GM12878 (cell line): ENCODE data around the gene SCMH1.

Source experiments
- ATF3 ChIP-seq: IDR thresholded peaks from 2 replicates; pipeline ENCODE4 v1.6.1; 2011; ENCODE audit warnings: low read depth, mild to moderate bottlenecking, low read length, moderate library complexity, borderline replicate concordance; ENCODE audit errors: extremely low read depth
- CREB1 ChIP-seq: IDR thresholded peaks from 2 replicates; pipeline ENCODE4 v1.6.1; 2012; ENCODE audit warnings: low read depth, mild to moderate bottlenecking, inconsistent platforms
- IRF5 ChIP-seq: fragments of 450-650 bp; IDR thresholded peaks from 2 replicates; pipeline ENCODE4 v1.6.1; 2017; ENCODE audit warnings: borderline replicate concordance
- JUNB ChIP-seq: IDR thresholded peaks from 2 replicates; pipeline ENCODE4 v1.6.1; 2016; ENCODE audit warnings: antibody characterized with exemption, mild to moderate bottlenecking
- KDM1A ChIP-seq: fragments of 200-600 bp; sonication (generic); IDR thresholded peaks from 2 replicates; pipeline ENCODE4 v1.6.1; 2016; ENCODE audit warnings: borderline replicate concordance
- NFYB ChIP-seq: IDR thresholded peaks from 2 replicates; pipeline ENCODE4 v1.6.1; 2011; ENCODE audit warnings: low read depth, mild to moderate bottlenecking, low read length, improper control_type of control experiment, moderate library complexity; ENCODE audit not compliant: insufficient read depth
- POLR2A ChIP-seq: IDR thresholded peaks from 2 replicates; pipeline ENCODE4 v1.6.1; 2011; ENCODE audit warnings: low read depth, mild to moderate bottlenecking, low read length
- SMAD1 ChIP-seq: fragments of 450-650 bp; IDR thresholded peaks from 2 replicates; pipeline ENCODE4 v1.6.1; 2018; ENCODE audit warnings: mild to moderate bottlenecking, low read depth; ENCODE audit not compliant: partially characterized antibody
- TCF7 ChIP-seq: IDR thresholded peaks from 2 replicates; pipeline ENCODE4 v1.6.1; 2014; ENCODE audit warnings: antibody characterized with exemption, borderline replicate concordance
- YY1 ChIP-seq: IDR thresholded peaks from 2 replicates; pipeline ENCODE4 v1.6.1; 2011; ENCODE audit warnings: low read depth, mild to moderate bottlenecking, low read length
- TF ChIP-seq, protein P1 (sequence below), 3 experiments: IDR thresholded peaks in 2 of 3; conservative IDR thresholded peaks in 1 of 3; 2 replicates each; pipeline ENCODE4 v1.5.1; 2011; ENCODE audit warnings: low read depth in 3 of 3, low read length in 3 of 3, mild to moderate bottlenecking in 3 of 3, control low read depth in 2 of 3, moderate library complexity in 2 of 3, inconsistent platforms in 1 of 3, mixed read lengths in 1 of 3; ENCODE audit not compliant: control insufficient read depth in 2 of 3, insufficient read depth in 1 of 3; ENCODE audit errors: extremely low read depth in 1 of 3

- TF ChIP-seq JUNB (no peak), TCF7 (no peak), NFYB (no peak), POLR2A (no peak), YY1 (peak; percentile 47; the same call in 1 of the 2 replicates), CREB1 (no peak), IRF5 (no peak), ATF3 (no peak), KDM1A (no peak), SMAD1 (no peak)
- TF ChIP-seq, protein P1, sequence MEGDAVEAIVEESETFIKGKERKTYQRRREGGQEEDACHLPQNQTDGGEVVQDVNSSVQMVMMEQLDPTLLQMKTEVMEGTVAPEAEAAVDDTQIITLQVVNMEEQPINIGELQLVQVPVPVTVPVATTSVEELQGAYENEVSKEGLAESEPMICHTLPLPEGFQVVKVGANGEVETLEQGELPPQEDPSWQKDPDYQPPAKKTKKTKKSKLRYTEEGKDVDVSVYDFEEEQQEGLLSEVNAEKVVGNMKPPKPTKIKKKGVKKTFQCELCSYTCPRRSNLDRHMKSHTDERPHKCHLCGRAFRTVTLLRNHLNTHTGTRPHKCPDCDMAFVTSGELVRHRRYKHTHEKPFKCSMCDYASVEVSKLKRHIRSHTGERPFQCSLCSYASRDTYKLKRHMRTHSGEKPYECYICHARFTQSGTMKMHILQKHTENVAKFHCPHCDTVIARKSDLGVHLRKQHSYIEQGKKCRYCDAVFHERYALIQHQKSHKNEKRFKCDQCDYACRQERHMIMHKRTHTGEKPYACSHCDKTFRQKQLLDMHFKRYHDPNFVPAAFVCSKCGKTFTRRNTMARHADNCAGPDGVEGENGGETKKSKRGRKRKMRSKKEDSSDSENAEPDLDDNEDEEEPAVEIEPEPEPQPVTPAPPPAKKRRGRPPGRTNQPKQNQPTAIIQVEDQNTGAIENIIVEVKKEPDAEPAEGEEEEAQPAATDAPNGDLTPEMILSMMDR (IDR thresholded peaks at IDR 0.05 in 2 of 3, conservative IDR thresholded peaks at IDR 0.05 in 1 of 3; ENCODE audit: control insufficient read depth in 2 of 3, extremely low read depth in 1 of 3, insufficient read depth in 1 of 3, low read depth in 3 of 3, low read length in 3 of 3) = peak; percentile 94 to 96 (median 96); a peak in 5 of 6 replicates
Measured at GRCh38 chr1:41268154-41268770, 26.2 kb upstream of the SCMH1 start.
